NCI-H187 treated with DMSO at 0.1 percent for 48 hours (cell line): Measurements from ENCODE around the gene RTN4RL1.

Experiments
- DNase-seq: peaks from one replicate; lab custom pipeline; 2025; lab: John Stamatoyannopoulos, UW

The RTN4RL1 gene

GRCh38 chr17:2047590-2047989, 22.5 kb upstream of the RTN4RL1 start:
- no peak for DNase-seq

GRCh38 chr17:2044263-2044894, 19.2 kb upstream of the RTN4RL1 start:
- no peak for DNase-seq

GRCh38 chr17:2043785-2044184, 18.7 kb upstream of the RTN4RL1 start:
- DNase-seq: no peak

GRCh38 chr17:2042933-2043332, 17.8 kb upstream of the RTN4RL1 start:
- DNase-seq: no peak

GRCh38 chr17:2042390-2042847, 17.3 kb upstream of the RTN4RL1 start:
- no peak for DNase-seq

- DNase-seq: no peak
Measured at GRCh38 chr17:2041561-2042389, 16.6 kb upstream of the RTN4RL1 start, which contains the start of gene OVCA2. OVCA2 (plus strand) TSS chr17:2042022; CDS start chr17:2042048, 26 bp downstream.

GRCh38 chr17:2040942-2041560, 15.9 kb upstream of the RTN4RL1 start:
- DNase-seq: no peak

- DNase-seq: no peak
Measured at GRCh38 chr17:2040219-2040827, 15.2 kb upstream of the RTN4RL1 start.

GRCh38 chr17:2037155-2037554, 12.0 kb upstream of the RTN4RL1 start:
- no peak for DNase-seq

GRCh38 chr17:2035541-2036488, 10.7 kb upstream of the RTN4RL1 start:
- no peak for DNase-seq

- DNase-seq: no peak
Measured at GRCh38 chr17:2034806-2035540, 9.8 kb upstream of the RTN4RL1 start.

GRCh38 chr17:2034157-2034556, 9.0 kb upstream of the RTN4RL1 start:
- no peak for DNase-seq

GRCh38 chr17:2033153-2033552, 8.0 kb upstream of the RTN4RL1 start:
- DNase-seq: no peak

- DNase-seq: no peak
Measured at GRCh38 chr17:2030779-2031163, 5.6 kb upstream of the RTN4RL1 start.

- no peak for DNase-seq
Measured at GRCh38 chr17:2029911-2030778, 5.0 kb upstream of the RTN4RL1 start, which contains the start of gene DPH1. DPH1 (plus strand) TSS chr17:2030153; CDS start chr17:2030170, 17 bp downstream.

- no peak for DNase-seq
Measured at GRCh38 chr17:2028737-2029136, 3.6 kb upstream of the RTN4RL1 start.

GRCh38 chr17:2028234-2028614, 3.1 kb upstream of the RTN4RL1 start:
- DNase-seq: no peak

- no peak for DNase-seq
Measured at GRCh38 chr17:2027528-2028233, 2.5 kb upstream of the RTN4RL1 start.
